ENCODE measurements around the gene SLC25A15. TPM values are rescaled to one million over a fixed set of nuclear protein-coding genes. Genes with fewer than 3 reads are reported as not detected.
A peak's percentile ranks its signal among the peaks of the same experiment; 100 is the strongest.

The SLC25A15 gene
- 33.3 TPM for polyA plus RNA-seq
- long read RNA-seq, donor 1: 0 reads
- long read RNA-seq, donor 2, partial matches to known transcripts: 0 of 3 reads
- long read RNA-seq, donor 2, other reads (novel, unspliced or antisense): 0 of 3 reads
- long read RNA-seq, donor 3: 0 reads
- long read RNA-seq, donor 4: 0 reads
- long read RNA-seq, donor 5: 0 reads
- long read RNA-seq, donor 6, partial matches to known transcripts: 0 of 1 reads
- long read RNA-seq, donor 6, other reads (novel, unspliced or antisense): 0 of 1 reads
- long read RNA-seq, donor 7: 0 reads
- long read RNA-seq, donor 8, transcript SLC25A15-201 (7 exons, 1,586 nt): major isoform, 5 of 16 reads
- long read RNA-seq, donor 8, partial matches to known transcripts: 11 of 16 reads
- long read RNA-seq, donor 8, other reads (novel, unspliced or antisense): 0 of 16 reads
- long read RNA-seq, donor 9, partial matches to known transcripts: 8 of 10 reads
- long read RNA-seq, donor 9, other reads (novel, unspliced or antisense): 0 of 10 reads
- long read RNA-seq, donor 10, transcript SLC25A15-201 (7 exons, 1,586 nt): major isoform, 5 of 5 reads
- long read RNA-seq, donor 10, partial matches to known transcripts: 0 of 5 reads
- long read RNA-seq, donor 10, other reads (novel, unspliced or antisense): 0 of 5 reads
- long read RNA-seq, donor 11, partial matches to known transcripts: 5 of 6 reads
- long read RNA-seq, donor 11, other reads (novel, unspliced or antisense): 0 of 6 reads

DNA sequence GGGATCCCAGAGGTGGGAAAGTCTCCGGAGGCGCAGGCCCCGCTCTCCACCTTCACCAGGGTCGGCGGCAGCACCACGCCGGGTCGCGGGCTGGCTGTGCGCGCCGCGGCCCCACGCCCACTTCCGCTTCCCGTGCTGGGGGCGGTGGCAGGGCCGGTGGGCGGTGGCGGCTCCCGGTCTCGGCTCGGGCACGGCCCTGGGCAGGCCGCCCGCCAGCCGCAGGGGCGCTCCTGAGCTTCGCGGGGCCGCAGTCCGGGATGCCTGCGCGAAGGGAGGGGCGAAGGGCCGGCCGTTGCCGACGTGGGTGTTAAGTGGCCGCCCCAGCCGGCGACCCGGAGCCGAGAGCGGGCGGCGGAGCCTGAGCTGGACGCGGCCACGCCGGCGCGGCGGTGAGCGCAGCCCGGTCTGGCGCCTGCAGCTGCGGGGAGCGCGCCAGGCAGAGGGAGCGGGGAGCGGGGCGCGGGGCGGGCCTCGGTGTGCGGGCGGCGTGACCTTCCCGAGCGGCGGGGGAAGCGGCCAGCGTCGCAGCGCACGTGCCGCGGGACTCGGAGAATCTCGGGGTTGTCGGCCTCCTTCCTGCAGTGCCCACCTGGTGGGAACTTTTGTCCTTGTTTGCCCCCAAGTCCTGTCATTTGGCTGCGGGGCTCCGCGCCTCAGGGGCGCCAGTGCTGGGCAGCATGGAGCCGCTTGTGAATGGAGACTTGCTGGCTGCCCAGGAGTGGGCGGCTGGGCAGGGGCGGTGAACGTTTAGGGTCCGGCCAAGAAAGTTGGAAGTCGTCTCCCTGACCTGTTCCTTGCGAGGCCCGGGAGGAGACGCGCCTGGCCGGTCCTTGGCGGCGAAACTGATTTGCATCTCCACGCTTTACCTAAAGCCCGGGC is at the start of gene SLC25A15:
TSS of gene SLC25A15 (plus strand) at position 337 of the 879 bp plus-strand sequence. CDS start 3,616 bp downstream, outside the sequence.
- Histone ChIP-seq H3K4me1 (ENCODE audit: control insufficient read depth, insufficient read depth, low read length) (peaks cover 9% of the 10 kb centered on the region), H3K36me3 (ENCODE audit: control insufficient read depth, insufficient read depth, low read length) (no peaks in the 10 kb centered on the region), H3K27me3 (ENCODE audit: control insufficient read depth, insufficient read depth, low read length) (no peaks in the 10 kb centered on the region), H3K27ac (ENCODE audit: low read length) (peak within 1 kb of the TSS; percentile 95), H3K4me3 (ENCODE audit: low read length) (peak within 1 kb of the TSS; percentile 81), H3K9me3 (ENCODE audit: control insufficient read depth, low read depth, low read length) (no peaks in the 10 kb centered on the region)
- peak; percentile 82 to 91 for DNase-seq
- no CpG with 5 or more reads among the region's 101 CpGs for WGBS (ENCODE audit: insufficient coverage, low lambda C conversion rate)

DNA sequence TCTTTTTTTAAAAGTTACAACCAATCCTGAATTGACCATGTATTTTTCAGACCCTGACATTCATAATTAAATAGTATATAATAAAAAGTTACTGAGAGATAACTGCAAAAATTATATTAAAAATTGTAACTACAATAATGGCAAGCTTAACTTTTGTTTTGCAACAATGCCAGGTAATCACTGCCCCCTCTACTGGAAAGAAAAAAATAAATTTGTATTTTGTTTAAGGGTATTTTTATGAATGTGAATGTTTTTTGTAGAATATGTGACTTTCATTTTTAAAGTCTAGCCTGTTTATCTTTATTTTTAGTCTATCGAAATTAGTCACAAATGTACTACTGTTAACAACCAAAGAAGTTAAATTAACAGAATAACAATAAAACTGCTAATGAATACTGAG is 40.1 kb upstream of the SLC25A15 start:
- Histone ChIP-seq H3K4me1 (ENCODE audit: control insufficient read depth, insufficient read depth, low read length) (no peaks in the 10 kb centered on the region), H3K27ac (ENCODE audit: low read length) (no peak overlapping the region), H3K36me3 (ENCODE audit: control insufficient read depth, insufficient read depth, low read length) (peaks cover 26% of the 10 kb centered on the region), H3K9me3 (ENCODE audit: control insufficient read depth, low read depth, low read length) (no peaks in the 10 kb centered on the region), H3K4me3 (ENCODE audit: low read length) (no peak overlapping the region), H3K27me3 (ENCODE audit: control insufficient read depth, insufficient read depth, low read length) (no peaks in the 10 kb centered on the region)
- DNase-seq: no peak
- no CpG with 5 or more reads among the region's 1 CpG for WGBS (ENCODE audit: insufficient coverage, low lambda C conversion rate)

DNA sequence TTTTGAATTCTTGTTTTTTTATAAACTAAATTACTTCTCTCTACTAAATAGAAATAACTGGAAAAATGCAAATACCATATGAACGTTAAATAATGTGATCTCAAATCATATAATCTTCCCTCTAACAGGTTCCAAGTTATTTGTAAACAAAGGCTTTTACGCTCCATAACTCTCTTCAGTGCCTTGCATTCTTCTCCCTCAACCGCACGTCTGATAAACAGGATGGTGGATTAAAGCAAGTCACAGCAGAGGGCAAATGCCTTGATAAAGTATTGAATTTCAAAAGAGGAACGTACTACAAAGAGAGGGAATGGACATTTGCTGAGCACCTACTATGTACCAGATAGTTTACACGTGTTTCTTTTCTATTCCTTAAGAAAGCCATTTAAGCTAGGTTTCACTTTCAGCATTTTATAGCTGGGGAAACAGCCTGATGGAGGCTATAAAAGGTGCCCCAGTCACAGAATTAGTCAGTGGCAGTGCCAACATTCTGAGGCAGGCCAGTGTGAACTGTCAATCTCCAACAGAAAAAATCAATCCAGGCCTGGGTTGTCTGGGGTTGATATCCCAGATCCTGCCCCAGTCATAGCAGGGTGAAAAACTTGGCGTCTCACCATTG is 34.2 kb upstream of the SLC25A15 start:
- WGBS (ENCODE audit: insufficient coverage, low lambda C conversion rate): 100% methylated on average over 1 of the region's 7 CpGs
- H3K27me3 ChIP-seq (ENCODE audit: control insufficient read depth, insufficient read depth, low read length): no peaks in the 10 kb centered on the region
- no peak overlapping the region for H3K4me3 ChIP-seq (ENCODE audit: low read length)
- no peaks in the 10 kb centered on the region for H3K4me1 ChIP-seq (ENCODE audit: control insufficient read depth, insufficient read depth, low read length)
- H3K27ac ChIP-seq (ENCODE audit: low read length): no peak overlapping the region
- DNase-seq: no peak
- no peaks in the 10 kb centered on the region for H3K9me3 ChIP-seq (ENCODE audit: control insufficient read depth, low read depth, low read length)
- peaks cover 40% of the 10 kb centered on the region for H3K36me3 ChIP-seq (ENCODE audit: control insufficient read depth, insufficient read depth, low read length)

DNA sequence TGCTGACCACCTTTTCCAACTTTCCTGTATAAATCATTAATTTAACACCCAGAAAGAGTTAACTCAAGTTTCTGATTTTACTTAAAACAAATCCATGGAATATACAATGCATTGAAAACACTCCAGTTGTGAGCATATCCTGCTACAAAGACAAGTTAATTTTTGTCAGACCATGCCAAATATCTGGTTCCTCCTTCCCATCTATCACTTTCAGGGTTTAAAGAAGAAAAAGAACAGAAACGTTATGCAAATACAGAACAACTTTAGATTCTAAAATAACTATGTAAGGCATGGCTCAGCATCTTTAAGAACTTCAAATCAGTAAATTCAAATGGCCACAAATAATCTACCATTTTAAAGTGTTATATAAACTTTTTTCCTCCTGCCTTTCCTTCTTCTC is 33.4 kb upstream of the SLC25A15 start:
- Histone ChIP-seq H3K4me3 (ENCODE audit: low read length) (no peak overlapping the region), H3K9me3 (ENCODE audit: control insufficient read depth, low read depth, low read length) (no peaks in the 10 kb centered on the region), H3K36me3 (ENCODE audit: control insufficient read depth, insufficient read depth, low read length) (peaks cover 40% of the 10 kb centered on the region), H3K4me1 (ENCODE audit: control insufficient read depth, insufficient read depth, low read length) (no peaks in the 10 kb centered on the region), H3K27me3 (ENCODE audit: control insufficient read depth, insufficient read depth, low read length) (no peaks in the 10 kb centered on the region), H3K27ac (ENCODE audit: low read length) (no peak overlapping the region)
- DNase-seq: no peak
- no CpG with 5 or more reads among the region's 1 CpG for WGBS (ENCODE audit: insufficient coverage, low lambda C conversion rate)

DNA sequence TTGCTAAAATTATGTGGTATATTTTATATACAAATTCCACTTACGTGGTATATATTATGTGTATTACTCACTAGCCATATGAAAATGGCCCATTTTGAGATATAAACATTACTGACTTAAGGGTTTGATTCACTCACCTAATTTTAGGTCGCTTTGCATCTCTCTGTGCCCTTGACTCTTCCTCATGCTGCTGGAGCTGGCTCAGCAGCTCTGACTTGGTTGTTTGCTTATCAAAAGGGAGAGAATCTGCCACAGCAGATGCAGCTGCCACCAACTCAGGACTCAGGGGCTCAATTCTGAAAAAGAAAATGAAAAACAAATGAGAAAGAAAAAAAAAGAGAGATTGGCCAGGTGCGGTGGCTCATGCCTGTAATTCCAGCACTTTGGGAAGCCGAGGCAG is 30.6 kb upstream of the SLC25A15 start:
- WGBS (ENCODE audit: insufficient coverage, low lambda C conversion rate): no CpG with 5 or more reads among the region's 4 CpGs
- no peak overlapping the region for H3K4me3 ChIP-seq (ENCODE audit: low read length)
- no peaks in the 10 kb centered on the region for H3K4me1 ChIP-seq (ENCODE audit: control insufficient read depth, insufficient read depth, low read length)
- no peaks in the 10 kb centered on the region for H3K9me3 ChIP-seq (ENCODE audit: control insufficient read depth, low read depth, low read length)
- DNase-seq: no peak
- H3K27ac ChIP-seq (ENCODE audit: low read length): no peak overlapping the region
- H3K36me3 ChIP-seq (ENCODE audit: control insufficient read depth, insufficient read depth, low read length): peaks cover 31% of the 10 kb centered on the region
- no peaks in the 10 kb centered on the region for H3K27me3 ChIP-seq (ENCODE audit: control insufficient read depth, insufficient read depth, low read length)

DNA sequence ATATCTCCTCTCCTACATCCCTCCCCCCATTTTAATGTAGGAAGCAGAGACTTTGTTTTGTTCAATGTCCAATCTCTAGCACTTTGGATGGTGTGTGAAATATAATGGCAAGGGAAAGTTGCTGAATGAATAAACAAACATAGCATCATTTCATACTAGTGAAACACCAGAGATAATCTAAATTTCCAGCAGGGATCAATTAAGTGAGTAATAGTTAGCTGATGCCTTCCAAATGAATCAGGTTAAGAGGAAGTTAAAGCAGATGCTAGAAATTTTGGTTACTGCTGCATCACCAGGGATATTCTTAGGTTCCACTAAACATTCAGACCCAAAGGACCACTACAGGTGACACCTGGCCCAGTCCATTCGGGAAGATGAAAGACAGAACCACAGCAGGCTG is 26.6 kb upstream of the SLC25A15 start:
- Histone ChIP-seq H3K27ac (ENCODE audit: low read length) (no peak overlapping the region), H3K9me3 (ENCODE audit: control insufficient read depth, low read depth, low read length) (no peaks in the 10 kb centered on the region), H3K4me3 (ENCODE audit: low read length) (no peak overlapping the region), H3K27me3 (ENCODE audit: control insufficient read depth, insufficient read depth, low read length) (no peaks in the 10 kb centered on the region), H3K4me1 (ENCODE audit: control insufficient read depth, insufficient read depth, low read length) (no peaks in the 10 kb centered on the region), H3K36me3 (ENCODE audit: control insufficient read depth, insufficient read depth, low read length) (peaks cover 22% of the 10 kb centered on the region)
- DNase-seq: no peak
- no CpG with 5 or more reads among the region's 1 CpG for WGBS (ENCODE audit: insufficient coverage, low lambda C conversion rate)

DNA sequence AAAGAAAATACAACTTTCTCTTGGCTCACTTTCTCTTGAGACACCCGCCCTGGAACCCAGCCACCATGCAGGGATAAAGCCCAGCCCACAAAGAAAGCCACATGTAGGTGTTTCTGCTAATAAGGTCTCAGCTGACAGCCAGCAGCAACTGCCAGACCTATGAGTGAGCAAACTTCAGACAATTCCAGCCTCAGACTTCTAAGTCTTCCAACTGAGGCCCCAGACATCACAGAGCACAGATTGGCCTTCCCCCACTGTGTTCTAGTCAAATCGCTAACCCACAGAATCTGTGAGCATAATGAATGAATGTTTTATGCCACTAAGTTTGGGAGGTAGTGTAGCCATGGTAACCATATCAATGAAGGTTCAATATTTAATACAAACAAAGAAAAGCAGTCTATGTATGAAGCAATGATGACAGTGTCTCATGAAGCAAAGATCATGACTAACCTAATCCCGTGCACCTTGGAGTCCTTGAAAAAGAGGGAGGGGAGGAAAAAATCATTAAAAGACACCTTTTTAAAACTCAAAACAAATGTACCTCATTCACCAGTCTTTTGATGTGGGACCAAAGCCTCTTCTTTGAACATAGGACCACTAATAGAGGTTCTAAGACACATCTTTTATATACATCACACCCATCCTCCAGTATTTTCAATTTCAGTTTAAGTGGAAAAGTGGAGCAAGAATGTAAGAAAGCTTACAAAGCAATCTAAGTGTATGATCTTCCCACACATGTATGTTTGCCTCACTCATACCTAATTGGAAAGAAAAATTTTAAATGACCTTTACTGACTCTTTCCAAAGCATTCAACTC is 24.6 kb upstream of the SLC25A15 start:
- Histone ChIP-seq H3K4me3 (ENCODE audit: low read length) (no peak overlapping the region), H3K36me3 (ENCODE audit: control insufficient read depth, insufficient read depth, low read length) (peaks cover 14% of the 10 kb centered on the region), H3K9me3 (ENCODE audit: control insufficient read depth, low read depth, low read length) (no peaks in the 10 kb centered on the region), H3K27ac (ENCODE audit: low read length) (no peak overlapping the region), H3K4me1 (ENCODE audit: control insufficient read depth, insufficient read depth, low read length) (no peaks in the 10 kb centered on the region), H3K27me3 (ENCODE audit: control insufficient read depth, insufficient read depth, low read length) (no peaks in the 10 kb centered on the region)
- no CpG with 5 or more reads among the region's 3 CpGs for WGBS (ENCODE audit: insufficient coverage, low lambda C conversion rate)
- no peak for DNase-seq

DNA sequence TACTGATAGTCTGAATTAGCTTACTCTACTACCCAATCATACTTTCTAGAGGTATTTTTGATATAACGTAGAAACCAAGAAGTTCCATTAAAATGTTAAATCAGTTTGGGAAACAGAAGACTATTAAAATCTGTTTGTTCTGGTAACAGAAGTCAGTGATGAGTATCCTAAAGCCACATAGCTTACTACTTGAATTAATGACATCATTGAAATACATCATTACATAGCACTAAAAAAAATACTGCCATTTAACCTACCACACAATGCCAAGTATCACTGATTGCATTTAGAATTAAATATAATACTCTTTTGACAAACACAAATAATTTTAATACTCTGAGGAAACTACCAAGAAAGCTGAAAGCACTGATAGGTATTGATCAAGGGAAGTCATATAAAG is 23.8 kb upstream of the SLC25A15 start:
- Histone ChIP-seq H3K4me1 (ENCODE audit: control insufficient read depth, insufficient read depth, low read length) (no peaks in the 10 kb centered on the region), H3K36me3 (ENCODE audit: control insufficient read depth, insufficient read depth, low read length) (peaks cover 14% of the 10 kb centered on the region), H3K4me3 (ENCODE audit: low read length) (no peak overlapping the region), H3K9me3 (ENCODE audit: control insufficient read depth, low read depth, low read length) (no peaks in the 10 kb centered on the region), H3K27ac (ENCODE audit: low read length) (no peak overlapping the region), H3K27me3 (ENCODE audit: control insufficient read depth, insufficient read depth, low read length) (no peaks in the 10 kb centered on the region)
- DNase-seq: no peak
- WGBS (ENCODE audit: insufficient coverage, low lambda C conversion rate): no CpG with 5 or more reads among the region's 1 CpG

DNA sequence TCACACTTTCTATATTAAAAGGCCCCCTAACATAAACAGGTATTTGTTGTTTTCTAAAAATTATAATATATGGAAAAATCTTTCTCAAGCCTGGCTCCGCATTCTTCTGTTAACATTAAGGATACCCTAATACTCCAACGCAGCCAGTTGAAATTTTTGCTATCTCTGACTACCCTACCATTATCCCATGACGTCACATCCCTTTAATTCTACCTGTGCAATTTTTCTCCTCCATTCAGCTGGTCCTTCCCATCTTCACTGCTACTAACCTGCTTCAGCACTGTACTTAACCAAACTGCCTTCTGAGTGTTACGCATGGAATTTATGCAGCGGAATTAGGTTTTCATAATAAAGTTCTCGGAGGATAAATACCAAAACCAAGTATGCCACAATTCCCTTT is 19.4 kb upstream of the SLC25A15 start:
- Histone ChIP-seq H3K4me3 (ENCODE audit: low read length) (peak overlapping the region; percentile 97), H3K4me1 (ENCODE audit: control insufficient read depth, insufficient read depth, low read length) (peaks cover 11% of the 10 kb centered on the region), H3K9me3 (ENCODE audit: control insufficient read depth, low read depth, low read length) (no peaks in the 10 kb centered on the region), H3K36me3 (ENCODE audit: control insufficient read depth, insufficient read depth, low read length) (peaks cover 6% of the 10 kb centered on the region), H3K27me3 (ENCODE audit: control insufficient read depth, insufficient read depth, low read length) (no peaks in the 10 kb centered on the region), H3K27ac (ENCODE audit: low read length) (no peak overlapping the region)
- DNase-seq: no peak
- 92% methylated on average over 2 of the region's 6 CpGs for WGBS (ENCODE audit: insufficient coverage, low lambda C conversion rate)

All from large intestine (tissue), 12 donors.